Measurements from ENCODE around the gene SKI.

SKI gene

GRCh38 chr1:2356911-2357845, 129.1 kb downstream of the SKI start:
- DNase-seq: peak in 1 of 5 donors; percentile 8

- DNase-seq: no peak
Observed at GRCh38 chr1:2358072-2358471, 130.0 kb downstream of the SKI start.

- peak in 2 of 5 donors; percentile 4 to 12 for DNase-seq
Observed at GRCh38 chr1:2358651-2359640, 130.8 kb downstream of the SKI start.

Data from T-helper 1 cell (primary cell).